ENCODE results near the gene GFRA3. TPM values are rescaled to one million over a fixed set of nuclear protein-coding genes. Genes with fewer than 3 reads are reported as not detected.
"Not testable (repeated sequence)": the region's sequence is repeated elsewhere in the genome, so short reads cannot be mapped to it uniquely, and the experiment has no call there.

GFRA3 gene
- total RNA-seq, 4 donors from 2014 or later, result 0.85 to 2.0 (median 1.1) TPM; not detected in 1

DNA sequence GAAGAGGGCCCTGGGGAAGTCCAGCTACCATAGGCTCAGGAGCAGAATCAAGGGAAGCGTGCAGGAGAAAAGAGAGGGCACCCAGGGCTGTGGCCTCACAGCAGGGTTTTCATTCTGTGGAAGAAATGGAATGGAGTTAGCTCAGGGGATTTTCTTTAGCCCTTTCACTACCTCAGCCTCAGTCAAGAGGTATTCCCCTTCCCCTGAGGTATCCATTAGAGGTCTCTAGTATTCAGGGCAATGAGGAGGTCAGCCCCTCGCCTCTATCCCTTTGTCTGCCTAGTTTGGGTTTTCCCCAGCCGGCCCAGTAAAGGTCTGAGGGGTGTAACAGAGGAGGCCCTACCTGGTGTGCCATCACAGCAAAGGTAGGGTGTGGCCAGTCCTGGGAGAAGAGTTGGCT, 21.5 kb downstream of the GFRA3 start:
- Histone ChIP-seq H3K4me1 (no peaks in the 10 kb centered on the region), H3K27me3 (no peaks in the 10 kb centered on the region), H3K9me3 (no peaks in the 10 kb centered on the region), H3K27ac (no peak overlapping the region), H3K4me3 (no peak overlapping the region), H3K36me3 (no peaks in the 10 kb centered on the region)
- 88% methylated on average over 3 of the region's 3 CpGs for WGBS
- TF ChIP-seq, protein P1, sequence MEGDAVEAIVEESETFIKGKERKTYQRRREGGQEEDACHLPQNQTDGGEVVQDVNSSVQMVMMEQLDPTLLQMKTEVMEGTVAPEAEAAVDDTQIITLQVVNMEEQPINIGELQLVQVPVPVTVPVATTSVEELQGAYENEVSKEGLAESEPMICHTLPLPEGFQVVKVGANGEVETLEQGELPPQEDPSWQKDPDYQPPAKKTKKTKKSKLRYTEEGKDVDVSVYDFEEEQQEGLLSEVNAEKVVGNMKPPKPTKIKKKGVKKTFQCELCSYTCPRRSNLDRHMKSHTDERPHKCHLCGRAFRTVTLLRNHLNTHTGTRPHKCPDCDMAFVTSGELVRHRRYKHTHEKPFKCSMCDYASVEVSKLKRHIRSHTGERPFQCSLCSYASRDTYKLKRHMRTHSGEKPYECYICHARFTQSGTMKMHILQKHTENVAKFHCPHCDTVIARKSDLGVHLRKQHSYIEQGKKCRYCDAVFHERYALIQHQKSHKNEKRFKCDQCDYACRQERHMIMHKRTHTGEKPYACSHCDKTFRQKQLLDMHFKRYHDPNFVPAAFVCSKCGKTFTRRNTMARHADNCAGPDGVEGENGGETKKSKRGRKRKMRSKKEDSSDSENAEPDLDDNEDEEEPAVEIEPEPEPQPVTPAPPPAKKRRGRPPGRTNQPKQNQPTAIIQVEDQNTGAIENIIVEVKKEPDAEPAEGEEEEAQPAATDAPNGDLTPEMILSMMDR (IDR thresholded peaks at IDR 0.05), result no peak
- TF ChIP-seq POLR2A (IDR thresholded peaks at IDR 0.05) (no peak), POLR2AphosphoS5 (IDR thresholded peaks at IDR 0.05) (no peak), EP300 (IDR thresholded peaks at IDR 0.05) (no peak)
- no peak for DNase-seq (ENCODE audit: low spot score in 2 of 2)

DNA sequence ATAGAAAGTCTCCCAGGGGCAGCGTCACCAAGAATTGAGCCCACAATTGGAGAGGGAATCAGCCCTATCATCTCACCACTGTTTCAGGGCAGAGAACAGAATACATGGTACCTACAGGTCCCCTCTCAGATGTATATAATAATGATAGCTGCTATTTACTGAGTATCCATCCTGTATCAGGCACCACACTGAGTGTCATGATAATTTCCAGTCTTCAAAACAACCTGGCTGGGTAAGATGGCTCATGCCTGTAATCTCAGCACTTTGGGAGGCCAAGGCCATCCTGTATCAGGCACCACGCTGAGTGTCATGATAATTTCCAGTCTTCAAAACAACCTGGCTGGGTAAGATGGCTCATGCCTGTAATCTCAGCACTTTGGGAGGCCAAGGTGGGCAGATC, 26.6 kb downstream of the GFRA3 start:
- 92% methylated on average over 2 of the region's 2 CpGs for WGBS
- not testable (repeated sequence) for H3K27ac ChIP-seq; DNase-seq (ENCODE audit: low spot score in 2 of 2); H3K4me3 ChIP-seq; H3K36me3 ChIP-seq; H3K27me3 ChIP-seq; H3K9me3 ChIP-seq; H3K4me1 ChIP-seq

DNA sequence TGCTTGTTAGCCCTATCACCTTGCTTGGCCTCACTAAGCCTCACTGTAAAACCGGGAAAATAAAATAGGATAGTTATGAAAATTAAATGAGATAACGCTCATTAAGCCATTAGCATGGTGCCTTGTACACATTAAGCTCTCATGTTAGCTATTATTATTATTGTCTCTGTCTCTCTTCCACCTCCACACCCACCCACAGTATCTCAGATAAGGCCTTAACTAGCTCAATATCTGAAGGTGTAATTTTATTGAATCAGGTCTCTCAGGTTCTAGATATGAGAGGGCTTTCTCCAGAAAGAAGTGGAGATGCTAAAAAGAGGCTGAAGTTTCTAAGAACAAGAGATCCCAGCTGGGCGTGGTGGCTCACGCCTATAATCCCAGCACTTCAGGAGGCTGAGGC, 27.6 kb downstream of the GFRA3 start:
- 90% methylated on average over 4 of the region's 4 CpGs for WGBS
- DNase-seq (ENCODE audit: low spot score in 2 of 2), result no peak
- H3K9me3 ChIP-seq, result no peaks in the 10 kb centered on the region
- H3K27ac ChIP-seq, result no peak overlapping the region
- peaks cover 4% of the 10 kb centered on the region for H3K27me3 ChIP-seq
- H3K36me3 ChIP-seq, result no peaks in the 10 kb centered on the region
- TF ChIP-seq POLR2A (IDR thresholded peaks at IDR 0.05) (no peak), POLR2AphosphoS5 (IDR thresholded peaks at IDR 0.05) (no peak), EP300 (IDR thresholded peaks at IDR 0.05) (no peak)
- TF ChIP-seq, protein P1 (IDR thresholded peaks at IDR 0.05), result no peak
- H3K4me3 ChIP-seq, result no peak overlapping the region
- peaks cover 5% of the 10 kb centered on the region for H3K4me1 ChIP-seq

DNA sequence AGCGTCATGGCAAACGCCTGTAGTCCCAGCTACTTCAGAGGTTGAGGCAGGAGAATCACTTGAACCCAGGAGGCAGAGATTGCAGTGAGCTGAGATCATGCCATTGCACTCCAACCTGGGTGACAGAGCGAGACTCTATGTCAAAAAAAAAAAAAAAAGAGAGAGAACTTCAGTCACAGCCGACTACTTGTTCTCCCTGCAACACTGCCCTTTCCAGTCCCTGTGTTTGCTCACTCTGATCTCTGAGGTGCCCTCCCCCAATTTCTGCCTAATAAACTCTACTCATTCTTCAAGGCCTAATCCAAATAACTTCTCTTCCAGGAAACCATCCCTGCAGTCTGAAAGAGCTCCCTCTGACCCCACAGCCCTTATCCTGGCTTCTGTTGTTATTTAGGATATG, 28.1 kb downstream of the GFRA3 start:
- Histone ChIP-seq H3K9me3 (no peaks in the 10 kb centered on the region), H3K36me3 (no peaks in the 10 kb centered on the region), H3K4me3 (no peak overlapping the region), H3K27ac (no peak overlapping the region), H3K27me3 (peaks cover 8% of the 10 kb centered on the region), H3K4me1 (peaks cover 10% of the 10 kb centered on the region)
- DNase-seq (ENCODE audit: low spot score in 2 of 2), result no peak
- WGBS, result 68% methylated on average over 4 of the region's 4 CpGs
- TF ChIP-seq POLR2A (IDR thresholded peaks at IDR 0.05) (no peak), EP300 (IDR thresholded peaks at IDR 0.05) (no peak), POLR2AphosphoS5 (IDR thresholded peaks at IDR 0.05) (no peak)
- TF ChIP-seq, protein P1 (IDR thresholded peaks at IDR 0.05), result no peak

DNA sequence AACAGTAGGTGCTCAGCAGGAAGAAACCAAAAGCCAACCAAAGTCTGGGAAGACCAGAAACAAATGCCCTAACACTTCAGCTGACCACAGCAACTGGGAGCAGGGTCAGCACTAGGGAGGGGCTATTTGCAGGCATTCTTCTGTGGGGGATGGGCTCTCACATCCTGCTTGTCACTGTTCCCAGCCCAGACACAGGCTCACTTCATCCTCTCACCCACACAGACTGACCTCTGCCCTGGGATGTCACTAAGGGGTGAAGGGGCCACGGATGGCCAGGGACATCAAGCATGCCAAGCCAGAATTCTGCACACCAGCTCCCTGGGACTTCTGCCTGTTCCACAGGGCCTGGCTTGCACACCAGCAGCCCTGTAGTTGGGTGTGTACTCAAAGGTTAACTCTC, 28.7 kb downstream of the GFRA3 start:
- 36% methylated on average over 1 of the region's 1 CpG for WGBS
- Histone ChIP-seq H3K4me1 (peaks cover 12% of the 10 kb centered on the region), H3K36me3 (no peaks in the 10 kb centered on the region), H3K4me3 (no peak overlapping the region), H3K27me3 (peaks cover 10% of the 10 kb centered on the region), H3K27ac (no peak overlapping the region), H3K9me3 (no peaks in the 10 kb centered on the region)
- DNase-seq (ENCODE audit: low spot score in 2 of 2), result no peak
- TF ChIP-seq EP300 (IDR thresholded peaks at IDR 0.05) (no peak), POLR2A (IDR thresholded peaks at IDR 0.05) (no peak), POLR2AphosphoS5 (IDR thresholded peaks at IDR 0.05) (no peak)
- TF ChIP-seq, protein P1 (IDR thresholded peaks at IDR 0.05), result no peak

DNA sequence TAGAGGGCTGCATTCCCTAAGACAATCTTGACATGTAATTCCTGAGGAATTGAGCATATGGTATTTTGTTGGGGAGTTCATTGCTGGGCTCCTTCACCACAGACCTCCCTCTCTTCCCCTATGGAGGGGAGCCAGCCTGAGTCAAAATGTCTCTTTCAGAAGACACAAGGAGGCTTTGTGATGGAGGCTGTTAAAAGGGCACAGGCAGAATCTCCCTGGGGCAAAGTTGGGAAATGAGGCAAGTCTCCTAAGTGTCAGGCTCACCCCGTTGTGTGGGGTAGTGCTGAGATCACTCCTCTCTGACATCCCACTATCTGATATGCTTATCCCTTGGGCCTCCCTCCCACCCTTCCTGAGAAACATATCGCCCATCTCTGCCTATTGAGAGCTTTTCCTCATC, 30.6 kb downstream of the GFRA3 start:
- no peak overlapping the region for H3K4me3 ChIP-seq
- H3K9me3 ChIP-seq, result no peaks in the 10 kb centered on the region
- TF ChIP-seq EP300 (IDR thresholded peaks at IDR 0.05) (no peak), POLR2A (IDR thresholded peaks at IDR 0.05) (no peak), POLR2AphosphoS5 (IDR thresholded peaks at IDR 0.05) (no peak)
- TF ChIP-seq, protein P1 (IDR thresholded peaks at IDR 0.05), result no peak
- no peak for DNase-seq (ENCODE audit: low spot score in 2 of 2)
- H3K36me3 ChIP-seq, result no peaks in the 10 kb centered on the region
- H3K27me3 ChIP-seq, result peaks cover 24% of the 10 kb centered on the region
- 51% methylated on average over 2 of the region's 2 CpGs for WGBS
- H3K27ac ChIP-seq, result no peak overlapping the region
- peaks cover 12% of the 10 kb centered on the region for H3K4me1 ChIP-seq

Measured in suprapubic skin (tissue), 4 donors.